GM12878 (cell line): ENCODE measurements around the gene GALNT17. TPM values are rescaled to one million over a fixed set of nuclear protein-coding genes. Genes with fewer than 3 reads are reported as not detected.

Source experiments
- ATAC-seq: fragments of 200-7000 bp; cut with Tn5 transposase; 3 replicates; pipeline ENCODE4 v1.9.1; 2020; ENCODE audit warnings: mild to moderate bottlenecking, moderate library complexity
- BruUV-seq: library from RNA; stranded (reverse); fragments of 400-500 nt; replicated peaks from 2 replicates; lab custom pipeline; 2021; lab: Mats Ljungman, UMichigan
- CTCF ChIA-PET: fragments of 300-600 bp; sonication (Branson Sonifier 250); formaldehyde crosslinking; extraction: SDS; loops from one replicate; lab custom pipeline; 2021; ENCODE audit warnings: inconsistent platforms; lab: Yijun Ruan, JAX
- POLR2A ChIA-PET: fragments of 350-600 bp; formaldehyde crosslinking; extraction: SDS; loops from one replicate; lab custom pipeline; 2021; ENCODE audit warnings: inconsistent platforms; lab: Charles Lee
- RAD21 ChIA-PET: fragments of 300-600 bp; sonication (Branson Sonifier 250); formaldehyde crosslinking; loops from one replicate; lab custom pipeline; 2023; ENCODE audit warnings: antibody characterized with exemption; ENCODE audit not compliant: unreplicated experiment; lab: Charles Lee
- SMC1A ChIA-PET: fragments of 300-600 bp; sonication (Branson Sonifier 250); formaldehyde crosslinking; loops from one replicate; lab custom pipeline; 2023; ENCODE audit not compliant: unreplicated experiment, uncharacterized antibody; lab: Charles Lee
- DNase-seq: peaks from one replicate; pipeline ENCODE4 v3.0.0-alpha.2; 2011; ENCODE audit warnings: low read depth, low spot score
- FAIRE-seq: peaks from 3 replicates; lab custom pipeline; 2011; peaks lifted over from hg19 to GRCh38; lab: Jason Lieb, UNC
- H2AFZ ChIP-seq: 2 replicates; pipeline ENCODE4 v1.6.0; 2011; ENCODE audit warnings: low read depth, low read length, control low read depth; ENCODE audit not compliant: control insufficient read depth
- H3K27ac ChIP-seq: 2 replicates; pipeline ENCODE4 v1.5.1; 2011; ENCODE audit warnings: control low read depth; ENCODE audit not compliant: control insufficient read depth, insufficient read depth
- H3K27me3 ChIP-seq, 2 experiments: replicated peaks in 1 of 2; 2 replicates each; pipeline versions ENCODE4 v1.6.0 to v1.6.1; 2011; ENCODE audit warnings: low read length in 1 of 2; ENCODE audit not compliant: control insufficient read depth in 2 of 2, insufficient read depth in 2 of 2
- H3K36me3 ChIP-seq, 2 experiments: 2 replicates each; pipeline ENCODE4 v1.5.1; 2011; ENCODE audit warnings: low read length in 1 of 2; ENCODE audit not compliant: control insufficient read depth in 2 of 2, insufficient read depth in 2 of 2
- H3K4me1 ChIP-seq: 2 replicates; pipeline ENCODE4 v1.6.1; 2011; ENCODE audit warnings: mild to moderate bottlenecking, low read length, moderate library complexity, mixed read lengths; ENCODE audit not compliant: control insufficient read depth, insufficient read depth
- H3K4me2 ChIP-seq: 2 replicates; pipeline ENCODE4 v1.6.0; 2011; ENCODE audit warnings: control low read depth; ENCODE audit not compliant: control insufficient read depth, insufficient read depth
- H3K4me3 ChIP-seq: fragments of 200-600 bp; sonication (generic); 2 replicates; pipeline ENCODE4 v1.5.1; 2016
- H3K79me2 ChIP-seq: 2 replicates; pipeline ENCODE4 v1.6.0; 2011; ENCODE audit warnings: low read length; ENCODE audit not compliant: control insufficient read depth, insufficient read depth
- H3K9ac ChIP-seq: 2 replicates; pipeline ENCODE4 v1.8.0; 2011; ENCODE audit warnings: low read length, control low read depth, mixed read lengths; ENCODE audit not compliant: control insufficient read depth, insufficient read depth
- H3K9me3 ChIP-seq: replicated peaks from 3 replicates; pipeline ENCODE4 v1.5.1; 2011; ENCODE audit warnings: mild to moderate bottlenecking, low read length; ENCODE audit not compliant: control insufficient read depth, insufficient read depth
- H4K20me1 ChIP-seq: 2 replicates; pipeline ENCODE4 v1.6.0; 2011; ENCODE audit not compliant: control insufficient read depth, insufficient read depth
- ASH2L ChIP-seq: fragments of 300-600, 200-600 bp; sonication (generic); IDR thresholded peaks from 2 replicates; pipeline ENCODE4 v1.6.1; 2017; ENCODE audit warnings: low read depth, mild to moderate bottlenecking, borderline replicate concordance
- ATF7 ChIP-seq: fragments of 450-650 bp; IDR thresholded peaks from 2 replicates; pipeline ENCODE4 v1.6.1; 2016; ENCODE audit warnings: low read depth, mild to moderate bottlenecking
- BCL11A ChIP-seq: IDR thresholded peaks from 2 replicates; pipeline ENCODE4 v1.6.1; 2011; ENCODE audit warnings: low read depth, low read length
- CREB1 ChIP-seq: IDR thresholded peaks from 2 replicates; pipeline ENCODE4 v1.6.1; 2012; ENCODE audit warnings: low read depth, mild to moderate bottlenecking, inconsistent platforms
- FOS ChIP-seq: IDR thresholded peaks from 3 replicates; pipeline ENCODE4 v1.6.1; 2011; ENCODE audit warnings: borderline replicate concordance; ENCODE audit not compliant: insufficient read length; ENCODE audit errors: extremely low read depth
- HDGF ChIP-seq: fragments of 450-650 bp; IDR thresholded peaks from 2 replicates; pipeline ENCODE4 v1.6.1; 2016; ENCODE audit warnings: antibody characterized with exemption
- KLF5 ChIP-seq: fragments of 450-650 bp; IDR thresholded peaks from 2 replicates; pipeline ENCODE4 v1.6.1; 2014; ENCODE audit warnings: mild to moderate bottlenecking; ENCODE audit not compliant: partially characterized antibody
- MXI1 ChIP-seq: fragments of 150-350 bp; IDR thresholded peaks from 2 replicates; pipeline ENCODE4 v1.6.1; 2011; ENCODE audit warnings: low read depth, mild to moderate bottlenecking, inconsistent platforms, low read length, improper control_type of control experiment
- NR2F1 ChIP-seq: fragments of 450-650 bp; conservative IDR thresholded peaks from 2 replicates; pipeline ENCODE4 v1.6.1; 2017; ENCODE audit warnings: mild to moderate bottlenecking
- SIN3A ChIP-seq: IDR thresholded peaks from 2 replicates; pipeline ENCODE4 v1.6.1; 2012; ENCODE audit warnings: low read depth, low read length, improper control_type of control experiment
- TBL1XR1 ChIP-seq: IDR thresholded peaks from 2 replicates; pipeline ENCODE4 v1.6.1; 2012; ENCODE audit warnings: low read depth, low read length, improper control_type of control experiment
- TCF7 ChIP-seq: IDR thresholded peaks from 2 replicates; pipeline ENCODE4 v1.6.1; 2014; ENCODE audit warnings: antibody characterized with exemption, borderline replicate concordance
- ZBED1 ChIP-seq: IDR thresholded peaks from 2 replicates; pipeline ENCODE4 v1.6.1; 2016; ENCODE audit warnings: borderline replicate concordance
- in situ Hi-C: fragments of 300-500 bp; cut with MboI; formaldehyde crosslinking; loops from 9 replicates; pipeline ENCODE4 v1.14.3; 2018; ENCODE audit warnings: mixed read lengths
- intact Hi-C: fragments of 100-400 bp; cut with micrococcal nuclease; formaldehyde crosslinking; loops from one replicate; pipeline ENCODE4 v1.14.2; 2022; ENCODE audit not compliant: unreplicated experiment
- polyA plus RNA-seq, 11 experiments: library from polyadenylated mRNA; depleted of rRNA in 4 of 11; unstranded in 6 of 11; stranded (reverse) in 5 of 11; fragments of >200 nt; fragmentation: Nextera tagmentation in 4 of 11; fragmentation: Illumina TruSeq in 1 of 11; extraction: Ambion mirVana in 4 of 11; extraction: Trizol in 1 of 11; gene quantifications; 1 replicate in 1 of 11; 2 replicates in 10 of 11; pipeline versions ENCODE4 v1.2.1 to v1.2.3, GENCODE V29; 2011 to 2016; ENCODE audit warnings: inconsistent platforms in 2 of 11, missing spikeins in 2 of 11, low read depth in 1 of 11
- total RNA-seq, 4 experiments: library from RNA; depleted of rRNA in 3 of 4; stranded (reverse); fragments of >200 nt in 3 of 4; fragmentation: Illumina TruSeq in 1 of 4; extraction: Trizol in 1 of 4; gene quantifications; 2 replicates each; pipeline versions ENCODE4 v1.2.1 to v1.2.3, GENCODE V29; 2013 to 2021
- TF ChIP-seq, protein P1 (sequence below): fragments of 450-650 bp; formaldehyde crosslinking; IDR thresholded peaks from 2 replicates; pipeline ENCODE4 v1.4.0; 2020; ENCODE audit warnings: mild to moderate bottlenecking, moderate library complexity
- TF ChIP-seq, protein P2 (sequence below): fragments of 150-350 bp; IDR thresholded peaks from 2 replicates; pipeline ENCODE4 v1.6.1; 2014; ENCODE audit warnings: mild to moderate bottlenecking, low read depth, low read length
- TF ChIP-seq, protein P3 (sequence below): fragments of 450-650 bp; IDR thresholded peaks from 2 replicates; pipeline ENCODE4 v1.6.1; 2016; ENCODE audit warnings: mild to moderate bottlenecking
- TF ChIP-seq, protein P4 (sequence below): IDR thresholded peaks from 2 replicates; pipeline ENCODE4 v1.6.1; 2012; ENCODE audit warnings: mild to moderate bottlenecking, low read depth, low read length

Gene GALNT17
- total and polyA plus RNA-seq, 10 of the 15 experiments (the other 5 are each of a cell fraction or from before 2014, with no cell fraction given) = 0.12 to 0.15 TPM; not detected in 8

DNA sequence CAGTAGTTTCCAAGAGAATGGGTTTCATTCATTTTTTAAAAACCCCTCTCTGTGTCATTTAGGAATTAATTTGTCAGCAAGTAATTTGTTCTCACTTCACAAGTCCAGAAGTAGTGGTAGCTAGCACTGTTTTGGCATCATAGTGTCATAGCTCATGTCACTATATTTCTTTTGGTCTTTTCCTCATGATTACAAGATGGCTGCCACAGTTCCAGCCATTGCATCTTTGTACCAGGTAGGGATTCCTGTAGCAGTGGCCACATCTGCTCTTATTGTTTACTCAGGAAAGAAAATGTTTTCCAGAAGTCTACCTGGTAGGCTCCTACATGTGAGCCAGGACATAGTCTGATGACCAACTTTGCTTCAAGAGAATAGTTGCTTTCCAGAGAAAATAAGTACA is 16.2 kb downstream of the GALNT17 start:
- TF ChIP-seq BCL11A (no peak), TCF7 (no peak), MXI1 (no peak), KLF5 (no peak), ZBED1 (no peak), TBL1XR1 (no peak), SIN3A (no peak), ATF7 (no peak), HDGF (no peak), ASH2L (no peak), CREB1 (no peak), FOS (no peak), NR2F1 (no peak)
- TF ChIP-seq, protein P1, sequence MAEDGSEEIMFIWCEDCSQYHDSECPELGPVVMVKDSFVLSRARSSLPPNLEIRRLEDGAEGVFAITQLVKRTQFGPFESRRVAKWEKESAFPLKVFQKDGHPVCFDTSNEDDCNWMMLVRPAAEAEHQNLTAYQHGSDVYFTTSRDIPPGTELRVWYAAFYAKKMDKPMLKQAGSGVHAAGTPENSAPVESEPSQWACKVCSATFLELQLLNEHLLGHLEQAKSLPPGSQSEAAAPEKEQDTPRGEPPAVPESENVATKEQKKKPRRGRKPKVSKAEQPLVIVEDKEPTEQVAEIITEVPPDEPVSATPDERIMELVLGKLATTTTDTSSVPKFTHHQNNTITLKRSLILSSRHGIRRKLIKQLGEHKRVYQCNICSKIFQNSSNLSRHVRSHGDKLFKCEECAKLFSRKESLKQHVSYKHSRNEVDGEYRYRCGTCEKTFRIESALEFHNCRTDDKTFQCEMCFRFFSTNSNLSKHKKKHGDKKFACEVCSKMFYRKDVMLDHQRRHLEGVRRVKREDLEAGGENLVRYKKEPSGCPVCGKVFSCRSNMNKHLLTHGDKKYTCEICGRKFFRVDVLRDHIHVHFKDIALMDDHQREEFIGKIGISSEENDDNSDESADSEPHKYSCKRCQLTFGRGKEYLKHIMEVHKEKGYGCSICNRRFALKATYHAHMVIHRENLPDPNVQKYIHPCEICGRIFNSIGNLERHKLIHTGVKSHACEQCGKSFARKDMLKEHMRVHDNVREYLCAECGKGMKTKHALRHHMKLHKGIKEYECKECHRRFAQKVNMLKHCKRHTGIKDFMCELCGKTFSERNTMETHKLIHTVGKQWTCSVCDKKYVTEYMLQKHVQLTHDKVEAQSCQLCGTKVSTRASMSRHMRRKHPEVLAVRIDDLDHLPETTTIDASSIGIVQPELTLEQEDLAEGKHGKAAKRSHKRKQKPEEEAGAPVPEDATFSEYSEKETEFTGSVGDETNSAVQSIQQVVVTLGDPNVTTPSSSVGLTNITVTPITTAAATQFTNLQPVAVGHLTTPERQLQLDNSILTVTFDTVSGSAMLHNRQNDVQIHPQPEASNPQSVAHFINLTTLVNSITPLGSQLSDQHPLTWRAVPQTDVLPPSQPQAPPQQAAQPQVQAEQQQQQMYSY = no peak
- TF ChIP-seq, protein P2, sequence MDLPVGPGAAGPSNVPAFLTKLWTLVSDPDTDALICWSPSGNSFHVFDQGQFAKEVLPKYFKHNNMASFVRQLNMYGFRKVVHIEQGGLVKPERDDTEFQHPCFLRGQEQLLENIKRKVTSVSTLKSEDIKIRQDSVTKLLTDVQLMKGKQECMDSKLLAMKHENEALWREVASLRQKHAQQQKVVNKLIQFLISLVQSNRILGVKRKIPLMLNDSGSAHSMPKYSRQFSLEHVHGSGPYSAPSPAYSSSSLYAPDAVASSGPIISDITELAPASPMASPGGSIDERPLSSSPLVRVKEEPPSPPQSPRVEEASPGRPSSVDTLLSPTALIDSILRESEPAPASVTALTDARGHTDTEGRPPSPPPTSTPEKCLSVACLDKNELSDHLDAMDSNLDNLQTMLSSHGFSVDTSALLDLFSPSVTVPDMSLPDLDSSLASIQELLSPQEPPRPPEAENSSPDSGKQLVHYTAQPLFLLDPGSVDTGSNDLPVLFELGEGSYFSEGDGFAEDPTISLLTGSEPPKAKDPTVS = no peak
- TF ChIP-seq, protein P3, sequence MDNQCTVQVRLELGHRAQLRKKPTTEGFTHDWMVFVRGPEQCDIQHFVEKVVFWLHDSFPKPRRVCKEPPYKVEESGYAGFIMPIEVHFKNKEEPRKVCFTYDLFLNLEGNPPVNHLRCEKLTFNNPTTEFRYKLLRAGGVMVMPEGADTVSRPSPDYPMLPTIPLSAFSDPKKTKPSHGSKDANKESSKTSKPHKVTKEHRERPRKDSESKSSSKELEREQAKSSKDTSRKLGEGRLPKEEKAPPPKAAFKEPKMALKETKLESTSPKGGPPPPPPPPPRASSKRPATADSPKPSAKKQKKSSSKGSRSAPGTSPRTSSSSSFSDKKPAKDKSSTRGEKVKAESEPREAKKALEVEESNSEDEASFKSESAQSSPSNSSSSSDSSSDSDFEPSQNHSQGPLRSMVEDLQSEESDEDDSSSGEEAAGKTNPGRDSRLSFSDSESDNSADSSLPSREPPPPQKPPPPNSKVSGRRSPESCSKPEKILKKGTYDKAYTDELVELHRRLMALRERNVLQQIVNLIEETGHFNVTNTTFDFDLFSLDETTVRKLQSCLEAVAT = no peak
- TF ChIP-seq, protein P4, sequence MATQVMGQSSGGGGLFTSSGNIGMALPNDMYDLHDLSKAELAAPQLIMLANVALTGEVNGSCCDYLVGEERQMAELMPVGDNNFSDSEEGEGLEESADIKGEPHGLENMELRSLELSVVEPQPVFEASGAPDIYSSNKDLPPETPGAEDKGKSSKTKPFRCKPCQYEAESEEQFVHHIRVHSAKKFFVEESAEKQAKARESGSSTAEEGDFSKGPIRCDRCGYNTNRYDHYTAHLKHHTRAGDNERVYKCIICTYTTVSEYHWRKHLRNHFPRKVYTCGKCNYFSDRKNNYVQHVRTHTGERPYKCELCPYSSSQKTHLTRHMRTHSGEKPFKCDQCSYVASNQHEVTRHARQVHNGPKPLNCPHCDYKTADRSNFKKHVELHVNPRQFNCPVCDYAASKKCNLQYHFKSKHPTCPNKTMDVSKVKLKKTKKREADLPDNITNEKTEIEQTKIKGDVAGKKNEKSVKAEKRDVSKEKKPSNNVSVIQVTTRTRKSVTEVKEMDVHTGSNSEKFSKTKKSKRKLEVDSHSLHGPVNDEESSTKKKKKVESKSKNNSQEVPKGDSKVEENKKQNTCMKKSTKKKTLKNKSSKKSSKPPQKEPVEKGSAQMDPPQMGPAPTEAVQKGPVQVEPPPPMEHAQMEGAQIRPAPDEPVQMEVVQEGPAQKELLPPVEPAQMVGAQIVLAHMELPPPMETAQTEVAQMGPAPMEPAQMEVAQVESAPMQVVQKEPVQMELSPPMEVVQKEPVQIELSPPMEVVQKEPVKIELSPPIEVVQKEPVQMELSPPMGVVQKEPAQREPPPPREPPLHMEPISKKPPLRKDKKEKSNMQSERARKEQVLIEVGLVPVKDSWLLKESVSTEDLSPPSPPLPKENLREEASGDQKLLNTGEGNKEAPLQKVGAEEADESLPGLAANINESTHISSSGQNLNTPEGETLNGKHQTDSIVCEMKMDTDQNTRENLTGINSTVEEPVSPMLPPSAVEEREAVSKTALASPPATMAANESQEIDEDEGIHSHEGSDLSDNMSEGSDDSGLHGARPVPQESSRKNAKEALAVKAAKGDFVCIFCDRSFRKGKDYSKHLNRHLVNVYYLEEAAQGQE = no peak
- POLR2A ChIA-PET = no interaction called here
- ATAC-seq = no peak
- DNase-seq = no peak
- H3K27me3 ChIP-seq = no peaks in the 10 kb centered on the region
- CTCF ChIA-PET = no interaction called here
- RAD21 ChIA-PET = no interaction called here
- no peaks in the 10 kb centered on the region for H3K79me2 ChIP-seq
- H2AFZ ChIP-seq = no peak overlapping the region
- in situ Hi-C loops = no loop called here
- SMC1A ChIA-PET = no interaction called here
- no peaks in the 10 kb centered on the region for H3K36me3 ChIP-seq
- intact Hi-C loops = no loop called here
- H3K9me3 ChIP-seq = no peaks in the 10 kb centered on the region; the same call in 2 of the 3 replicates
- no peak for FAIRE-seq
- no peak overlapping the region for H3K9ac ChIP-seq
- H3K4me2 ChIP-seq = no peak overlapping the region
- no peak overlapping the region for H3K27ac ChIP-seq
- no TSS peak for BruUV-seq
- H4K20me1 ChIP-seq = no peaks in the 10 kb centered on the region
- no peak overlapping the region for H3K4me3 ChIP-seq
- H3K4me1 ChIP-seq = no peaks in the 10 kb centered on the region
